ENCODE results near the gene TRPM1.

The TRPM1 gene

DNA sequence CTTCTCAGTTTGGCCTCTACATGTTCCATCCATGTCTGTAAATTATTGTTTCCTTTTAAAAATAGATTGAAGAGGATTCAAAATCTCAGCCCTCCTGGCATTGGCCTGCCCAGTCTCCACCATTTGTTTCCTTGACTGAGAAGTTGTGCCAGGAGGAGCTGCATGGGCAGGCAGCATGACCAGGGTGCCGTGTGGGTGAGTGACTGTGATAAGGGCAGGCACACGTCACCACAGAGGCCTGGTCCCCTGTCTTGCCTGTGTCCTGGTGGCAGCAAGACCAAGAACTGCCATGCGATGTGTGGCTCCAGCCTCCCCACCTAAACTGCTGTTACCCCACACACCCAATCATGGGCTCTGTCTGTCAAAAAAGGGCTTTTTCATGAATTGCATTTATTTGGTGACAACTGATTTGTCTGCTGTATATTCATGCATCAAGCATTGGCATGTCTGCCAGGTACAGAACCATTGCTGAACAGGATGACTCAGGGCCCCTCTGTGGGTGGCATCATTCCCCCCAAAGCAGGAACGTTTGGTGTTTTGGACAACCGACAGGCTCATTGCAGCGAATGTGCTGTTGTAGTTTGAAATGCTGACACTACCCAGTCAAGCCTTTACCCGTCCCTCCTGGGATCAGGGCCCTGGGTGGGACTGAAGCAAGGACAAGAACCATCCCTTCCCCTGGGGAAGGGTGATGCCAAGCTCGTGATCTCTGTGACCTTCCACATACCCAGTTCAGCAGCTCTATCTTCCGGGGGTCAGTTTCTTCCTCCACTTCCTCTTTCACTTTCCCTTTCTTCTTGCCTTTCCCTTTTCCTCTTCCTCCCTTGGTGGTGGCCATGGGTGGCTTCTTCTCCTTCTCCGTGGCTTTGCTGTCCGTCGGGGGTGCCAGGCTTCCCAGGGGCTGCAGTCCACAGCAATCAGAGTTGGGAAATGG, 51.6 kb downstream of the TRPM1 start:
- no peak for DNase-seq (ENCODE audit: low read depth in 2 of 3, low spot score in 1 of 3)

DNA sequence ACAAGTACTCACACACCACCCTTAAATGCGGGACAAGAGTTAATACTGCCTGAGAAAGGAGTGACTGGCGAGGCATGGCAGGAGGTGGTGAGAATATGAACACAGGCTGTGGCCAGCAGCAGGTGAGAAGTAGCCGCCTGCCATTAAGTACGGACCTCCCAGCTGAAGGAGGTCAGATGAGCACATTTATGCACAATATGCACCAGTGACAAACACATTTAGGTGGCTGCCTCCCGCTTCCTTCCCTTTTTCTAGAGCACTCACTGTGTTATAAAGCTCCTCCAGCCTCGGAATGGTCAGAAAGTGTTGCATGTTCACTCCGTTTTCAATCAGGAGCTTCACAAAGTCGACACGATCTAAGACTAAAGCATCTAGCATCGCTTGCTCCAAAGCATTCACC, 52.4 kb downstream of the TRPM1 start:
- no peak for DNase-seq (ENCODE audit: low read depth in 2 of 3, low spot score in 1 of 3)

- no peak for DNase-seq (ENCODE audit: low read depth in 2 of 3, low spot score in 1 of 3)
Observed at GRCh38 chr15:31047437-31047836, 54.1 kb downstream of the TRPM1 start.

GRCh38 chr15:31046759-31047359, 54.7 kb downstream of the TRPM1 start:
- DNase-seq (ENCODE audit: low read depth in 2 of 3, low spot score in 1 of 3) = no peak

- DNase-seq (ENCODE audit: low read depth in 2 of 3, low spot score in 1 of 3) = no peak
Observed at GRCh38 chr15:31045606-31046005, 55.9 kb downstream of the TRPM1 start.

- no peak for DNase-seq (ENCODE audit: low read depth in 2 of 3, low spot score in 1 of 3)
Observed at GRCh38 chr15:31042751-31043150, 58.8 kb downstream of the TRPM1 start.

GRCh38 chr15:31041610-31042009, 59.9 kb downstream of the TRPM1 start:
- DNase-seq (ENCODE audit: low read depth in 2 of 3, low spot score in 1 of 3) = no peak

- DNase-seq (ENCODE audit: low read depth in 2 of 3, low spot score in 1 of 3) = no peak
Observed at GRCh38 chr15:31040611-31041010, 60.9 kb downstream of the TRPM1 start.

DNA sequence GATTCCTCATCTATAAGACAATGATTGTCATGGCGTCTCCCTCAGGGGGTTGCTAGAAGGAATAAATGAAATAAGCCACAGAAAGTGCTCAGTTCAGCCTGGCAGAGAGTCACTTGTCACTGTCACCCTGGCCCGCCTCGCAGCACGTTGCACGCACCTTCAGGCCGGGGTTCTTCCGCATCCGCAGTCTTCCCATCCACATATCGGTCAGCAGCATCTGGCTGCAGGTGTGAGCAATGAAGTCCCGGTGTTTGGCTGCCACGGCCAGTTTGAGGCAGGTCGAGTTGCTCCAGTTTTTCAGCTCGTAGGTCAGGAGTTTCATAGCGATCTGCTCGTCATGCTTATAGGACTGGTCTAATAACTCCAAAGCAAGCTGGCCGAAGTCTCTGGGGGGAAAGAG, 61.6 kb downstream of the TRPM1 start:
- DNase-seq (ENCODE audit: low read depth in 2 of 3, low spot score in 1 of 3) = no peak

GRCh38 chr15:31037731-31038477, 63.6 kb downstream of the TRPM1 start:
- DNase-seq (ENCODE audit: low read depth in 2 of 3, low spot score in 1 of 3) = no peak

DNA sequence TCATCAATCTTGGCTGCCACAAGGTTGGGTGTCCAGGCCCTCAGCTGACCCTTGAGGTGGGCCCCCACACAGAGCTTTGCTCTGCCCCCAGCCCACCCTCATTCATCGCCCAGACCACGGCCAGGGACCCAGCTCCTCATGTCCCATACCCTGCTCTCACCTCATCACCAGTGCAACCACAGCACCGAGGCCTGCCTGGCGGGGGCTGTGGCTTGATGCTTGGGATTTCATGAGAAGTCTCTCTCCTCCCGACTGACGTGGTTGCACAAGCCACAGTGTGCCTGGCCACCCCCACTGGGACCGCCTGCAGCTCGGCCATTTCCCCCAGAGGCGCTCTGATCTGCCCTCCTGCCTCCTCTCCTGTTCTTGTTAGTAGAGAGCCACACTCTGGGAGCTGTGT, 64.7 kb downstream of the TRPM1 start:
- DNase-seq (ENCODE audit: low read depth in 2 of 3, low spot score in 1 of 3) = no peak

DNA sequence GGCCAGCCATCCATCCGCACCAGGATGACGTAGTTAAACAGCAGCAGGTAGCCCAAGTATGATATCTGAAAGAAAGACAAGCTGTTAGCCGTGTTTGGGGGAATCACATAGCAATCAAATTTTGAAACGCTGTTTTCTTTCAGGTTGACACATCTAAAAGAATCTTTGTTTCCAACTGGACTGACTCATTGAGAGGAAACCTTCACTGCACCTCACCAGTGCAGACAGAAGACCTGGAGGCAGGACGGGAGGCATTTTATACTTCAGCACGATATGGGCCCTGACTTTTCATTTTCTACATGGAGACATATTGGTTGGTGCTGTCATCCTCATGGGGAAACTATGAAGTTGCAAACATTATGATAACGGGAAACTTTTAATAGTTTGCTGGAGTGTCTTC, 65.9 kb downstream of the TRPM1 start:
- DNase-seq (ENCODE audit: low read depth in 2 of 3, low spot score in 1 of 3) = no peak

DNA sequence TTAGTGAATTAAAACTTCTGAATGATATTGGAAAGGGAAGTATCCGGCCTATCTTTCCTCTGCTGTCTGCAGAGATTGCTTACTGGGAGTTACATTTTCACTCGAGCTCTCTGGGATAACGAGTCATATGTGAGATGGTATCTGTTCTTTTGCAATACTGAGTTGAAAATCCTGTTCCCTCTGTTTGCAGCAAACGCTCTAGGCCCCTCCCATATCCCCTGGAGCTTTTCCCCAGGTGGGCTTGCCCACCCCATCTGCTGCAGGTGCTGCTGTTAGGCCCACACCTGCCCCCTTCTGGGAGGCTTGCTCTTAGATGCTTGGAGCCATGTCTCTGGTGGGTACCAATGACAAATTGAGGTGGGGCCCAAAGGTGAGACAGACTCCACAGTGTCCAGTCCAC, 67.4 kb downstream of the TRPM1 start:
- DNase-seq (ENCODE audit: low read depth in 2 of 3, low spot score in 1 of 3) = no peak

DNA sequence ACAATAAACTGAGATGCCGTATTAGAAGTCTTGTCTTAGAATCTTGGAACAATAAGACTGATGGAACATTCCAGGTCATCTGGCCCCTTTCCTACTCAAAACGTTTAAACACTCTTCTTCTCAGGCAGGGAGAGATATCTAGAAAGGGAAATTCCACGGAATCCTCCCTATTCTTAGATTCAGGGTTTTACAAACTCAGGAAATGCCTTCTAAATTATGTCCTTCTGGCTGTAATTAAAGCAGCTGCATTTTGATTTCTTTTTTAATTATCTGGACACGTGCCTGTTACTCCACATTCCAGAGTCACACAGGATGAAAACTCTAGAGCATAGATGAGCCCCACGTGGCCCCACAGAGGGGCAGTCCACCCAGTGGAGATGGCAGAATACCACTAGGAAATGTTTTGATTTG, 68.6 kb downstream of the TRPM1 start:
- DNase-seq (ENCODE audit: low read depth in 2 of 3, low spot score in 1 of 3) = no peak

DNA sequence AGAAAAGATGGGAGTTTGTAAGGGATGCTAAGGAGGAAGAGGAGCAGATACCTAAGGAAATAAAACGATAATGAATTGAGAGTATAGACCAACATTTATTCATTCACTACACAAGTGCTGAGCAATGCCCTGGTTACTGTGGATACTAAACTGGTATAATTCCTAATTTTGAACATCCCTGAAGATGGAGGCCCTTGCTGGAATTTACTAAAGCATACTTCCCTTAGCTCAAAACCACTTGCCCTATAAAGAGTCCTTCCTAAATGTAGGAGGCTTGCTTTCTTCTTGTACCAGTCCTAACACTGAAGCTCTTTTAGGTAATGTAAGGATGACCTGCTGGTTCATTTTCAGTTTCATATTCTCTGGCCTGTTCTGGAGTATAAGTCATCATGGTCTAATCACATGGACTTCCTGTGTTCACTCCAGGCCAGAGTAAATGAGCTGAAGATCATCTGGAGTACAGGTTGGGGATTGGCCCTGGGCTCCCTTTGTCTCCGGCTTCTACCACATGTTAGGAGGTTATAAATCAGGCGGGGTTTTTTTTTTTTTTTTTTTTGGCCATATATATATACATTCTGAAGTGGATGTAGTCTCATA, 70.0 kb downstream of the TRPM1 start:
- DNase-seq (ENCODE audit: low read depth in 2 of 3, low spot score in 1 of 3) = no peak

- DNase-seq (ENCODE audit: low read depth in 2 of 3, low spot score in 1 of 3) = no peak
Observed at GRCh38 chr15:31027910-31028578, 73.5 kb downstream of the TRPM1 start.

DNA sequence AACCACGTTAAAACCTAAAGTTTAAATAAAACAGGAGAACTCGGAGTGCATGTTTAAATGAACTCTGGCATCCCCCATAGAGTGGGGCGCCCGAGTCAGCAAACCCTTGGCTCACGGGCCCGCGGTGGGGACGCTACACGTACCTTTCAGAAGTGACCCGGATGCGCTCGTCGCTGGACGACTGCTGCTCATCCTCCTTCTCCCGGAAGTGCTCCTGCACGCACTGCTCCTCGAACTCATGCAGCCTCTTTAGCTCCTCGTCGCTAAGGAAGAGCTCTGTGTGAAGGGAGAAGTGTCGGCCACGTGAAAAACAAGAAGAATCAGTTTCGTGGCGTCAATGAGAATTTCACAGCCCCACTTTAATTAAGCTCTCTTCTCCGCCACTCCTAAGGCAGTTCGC, 75.5 kb downstream of the TRPM1 start:
- DNase-seq (ENCODE audit: low read depth in 2 of 3, low spot score in 1 of 3) = no peak

DNA sequence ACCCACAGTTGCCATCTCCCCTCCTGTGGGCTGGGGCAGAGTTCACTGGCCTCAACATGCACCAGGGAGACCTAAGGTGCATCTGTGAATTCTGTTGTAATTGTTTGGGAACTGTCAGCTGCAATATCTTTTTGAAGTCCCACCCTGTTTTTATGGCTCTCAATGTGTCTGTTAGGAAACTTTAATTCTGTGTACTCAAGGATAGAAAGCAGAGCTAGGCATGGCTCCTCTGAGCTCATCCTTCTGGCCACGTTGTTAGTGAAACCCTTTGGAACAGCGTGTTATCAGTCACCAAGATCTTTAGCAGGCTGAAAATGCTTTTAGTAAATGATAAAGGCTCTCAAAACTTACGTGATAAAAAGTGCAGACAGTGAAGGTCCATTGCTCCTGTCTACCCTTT, 76.5 kb downstream of the TRPM1 start:
- DNase-seq (ENCODE audit: low read depth in 2 of 3, low spot score in 1 of 3) = no peak

DNA sequence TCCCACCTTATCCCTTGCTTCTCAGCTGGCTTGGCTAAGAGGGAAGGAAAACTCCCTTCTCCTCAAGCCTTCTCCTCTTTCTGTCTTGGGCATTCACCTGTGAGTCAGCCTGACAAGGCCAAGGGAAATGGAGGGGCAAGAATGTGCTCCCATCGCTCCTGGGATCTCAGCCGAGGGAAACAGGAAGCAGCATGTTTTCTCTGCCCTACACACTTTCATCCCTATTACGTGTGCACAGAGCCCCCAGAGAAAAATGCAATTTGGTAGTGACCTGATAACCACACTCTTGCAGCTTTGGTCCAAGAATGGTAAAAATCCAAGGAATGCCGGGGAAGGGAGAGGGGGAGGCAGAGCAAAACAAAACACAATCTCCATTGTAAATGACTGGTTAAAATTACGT, 77.2 kb downstream of the TRPM1 start:
- no peak for DNase-seq (ENCODE audit: low read depth in 2 of 3, low spot score in 1 of 3)

- no peak for DNase-seq (ENCODE audit: low read depth in 2 of 3, low spot score in 1 of 3)
Observed at GRCh38 chr15:31023841-31024240, 77.7 kb downstream of the TRPM1 start.

DNA sequence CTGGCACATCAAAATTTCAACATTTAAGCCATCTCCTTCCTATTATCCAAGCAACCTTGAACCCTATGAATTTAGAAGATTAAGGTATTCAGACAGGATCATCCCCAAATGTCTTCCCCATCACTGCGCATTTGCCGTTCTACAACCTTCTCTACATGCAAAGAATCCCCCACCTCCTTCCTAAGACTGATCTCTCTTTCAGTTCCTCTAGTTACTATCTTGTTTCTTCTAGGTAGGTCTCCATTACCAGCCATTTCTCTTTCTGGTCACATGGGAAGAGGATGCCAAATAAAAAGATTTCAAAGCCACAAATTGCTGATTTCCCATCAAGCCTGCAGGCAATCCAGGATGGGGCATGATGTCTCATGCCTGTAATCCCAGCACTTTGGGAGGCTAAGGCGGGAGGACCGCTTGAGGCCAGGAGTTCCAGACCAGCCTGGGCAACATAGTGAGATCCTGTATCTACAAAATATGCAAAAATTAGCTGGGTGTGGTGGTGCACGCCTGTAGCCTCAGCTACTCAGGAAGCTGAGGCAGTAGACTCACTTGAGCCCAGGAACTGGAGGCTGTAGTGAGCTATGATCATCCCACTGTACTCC, 80.4 kb downstream of the TRPM1 start:
- DNase-seq (ENCODE audit: low read depth in 2 of 3, low spot score in 1 of 3) = no peak

Data from stimulated activated CD4-positive, alpha-beta T cell treated with anti-CD3 and anti-CD28 coated beads, Interleukin-12 subunit alpha, Interleukin-12 subunit beta, amount 100 ng/mL, for 48 hours (primary cell).